ENCODE results near the gene AQP4. TPM values are rescaled to one million over a fixed set of nuclear protein-coding genes. Genes with fewer than 3 reads are reported as not detected.

Gene AQP4
- total RNA-seq, 2 experiments from 2014 or later, result not detected

DNA sequence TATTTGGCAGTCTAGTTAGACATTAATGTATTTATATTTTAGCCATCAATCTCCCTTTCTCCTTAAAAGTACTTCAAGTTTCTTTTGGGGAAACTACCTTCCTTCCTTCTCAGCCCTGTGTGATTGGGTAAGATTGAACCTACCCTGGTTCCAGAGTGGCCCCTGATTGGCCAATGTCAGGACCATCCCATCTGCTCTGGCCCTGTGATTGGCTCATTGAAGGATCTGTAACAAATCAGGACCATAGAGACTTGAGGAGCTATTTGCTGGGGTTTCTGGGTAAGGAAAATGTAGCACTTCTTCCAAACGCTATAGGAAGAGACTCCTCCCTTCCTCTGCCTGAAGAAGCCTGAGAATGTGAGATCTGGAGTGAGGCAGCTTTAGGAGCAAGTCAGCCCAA lies 59.3 kb downstream of the AQP4 start:
- DNase-seq (ENCODE audit: low spot score), result no peak
- ChIA-PET POLR2A (no interaction called here), CTCF (ENCODE audit: unreplicated experiment) (no interaction called here)
- intact Hi-C loops (cut with micrococcal nuclease; ENCODE audit: unreplicated experiment), result loop anchor here (10.0 kb wide), 1 partner anchor 799 kb away; no protein-coding TSS in a partner anchor
- H3K4me3 ChIP-seq (ENCODE audit: low read depth, low read length, poor library complexity, severe bottlenecking), result no peak overlapping the region
- H3K4me1 ChIP-seq (ENCODE audit: insufficient read depth, low read length, poor library complexity, severe bottlenecking), result no peaks in the 10 kb centered on the region
- H3K27ac ChIP-seq (ENCODE audit: low read depth, low read length, poor library complexity, severe bottlenecking), result no peak overlapping the region
- BruUV-seq (replicated peaks), result no TSS peak
- H3K4me2 ChIP-seq (ENCODE audit: low read length), result no peak overlapping the region
- no peak overlapping the region for H2AFZ ChIP-seq (ENCODE audit: low read length)
- TF ChIP-seq EZH2phosphoT487 (IDR thresholded peaks at IDR 0.05; ENCODE audit: borderline replicate concordance, low read depth, low read length), result no peak
- TF ChIP-seq, protein P1, sequence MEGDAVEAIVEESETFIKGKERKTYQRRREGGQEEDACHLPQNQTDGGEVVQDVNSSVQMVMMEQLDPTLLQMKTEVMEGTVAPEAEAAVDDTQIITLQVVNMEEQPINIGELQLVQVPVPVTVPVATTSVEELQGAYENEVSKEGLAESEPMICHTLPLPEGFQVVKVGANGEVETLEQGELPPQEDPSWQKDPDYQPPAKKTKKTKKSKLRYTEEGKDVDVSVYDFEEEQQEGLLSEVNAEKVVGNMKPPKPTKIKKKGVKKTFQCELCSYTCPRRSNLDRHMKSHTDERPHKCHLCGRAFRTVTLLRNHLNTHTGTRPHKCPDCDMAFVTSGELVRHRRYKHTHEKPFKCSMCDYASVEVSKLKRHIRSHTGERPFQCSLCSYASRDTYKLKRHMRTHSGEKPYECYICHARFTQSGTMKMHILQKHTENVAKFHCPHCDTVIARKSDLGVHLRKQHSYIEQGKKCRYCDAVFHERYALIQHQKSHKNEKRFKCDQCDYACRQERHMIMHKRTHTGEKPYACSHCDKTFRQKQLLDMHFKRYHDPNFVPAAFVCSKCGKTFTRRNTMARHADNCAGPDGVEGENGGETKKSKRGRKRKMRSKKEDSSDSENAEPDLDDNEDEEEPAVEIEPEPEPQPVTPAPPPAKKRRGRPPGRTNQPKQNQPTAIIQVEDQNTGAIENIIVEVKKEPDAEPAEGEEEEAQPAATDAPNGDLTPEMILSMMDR (conservative IDR thresholded peaks at IDR 0.05; ENCODE audit: low read length), result no peak
- no peaks in the 10 kb centered on the region for H3K9me3 ChIP-seq (ENCODE audit: low read length)
- H3K79me2 ChIP-seq (ENCODE audit: insufficient read depth, low read depth, low read length), result no peaks in the 10 kb centered on the region
- H3K9me2 ChIP-seq (ENCODE audit: insufficient read depth, low read length), result no peaks in the 10 kb centered on the region
- H3K36me3 ChIP-seq (ENCODE audit: insufficient read depth, low read length), result no peaks in the 10 kb centered on the region
- no peaks in the 10 kb centered on the region for H4K20me1 ChIP-seq (ENCODE audit: insufficient read depth, low read length)

GRCh38 chr18:26804519-26804918 lies 61.0 kb downstream of the AQP4 start:
- no TSS peak for BruUV-seq (replicated peaks)
- H3K9me2 ChIP-seq (ENCODE audit: insufficient read depth, low read length), result no peaks in the 10 kb centered on the region
- CTCF ChIA-PET (ENCODE audit: unreplicated experiment), result no interaction called here

GRCh38 chr18:26803643-26804042 lies 61.9 kb downstream of the AQP4 start:
- Histone ChIP-seq H3K4me3 (ENCODE audit: low read depth, low read length, poor library complexity, severe bottlenecking) (no peak overlapping the region), H3K79me2 (ENCODE audit: insufficient read depth, low read depth, low read length) (no peaks in the 10 kb centered on the region), H4K20me1 (ENCODE audit: insufficient read depth, low read length) (no peaks in the 10 kb centered on the region), H3K27ac (ENCODE audit: low read depth, low read length, poor library complexity, severe bottlenecking) (no peak overlapping the region), H3K4me2 (ENCODE audit: low read length) (no peak overlapping the region), H3K9me3 (ENCODE audit: low read length) (peaks cover 6% of the 10 kb centered on the region; the same call in 1 of the 2 replicates), H3K36me3 (ENCODE audit: insufficient read depth, low read length) (no peaks in the 10 kb centered on the region), H2AFZ (ENCODE audit: low read length) (no peak overlapping the region), H3K4me1 (ENCODE audit: insufficient read depth, low read length, poor library complexity, severe bottlenecking) (no peaks in the 10 kb centered on the region), H3K9me2 (ENCODE audit: insufficient read depth, low read length) (no peaks in the 10 kb centered on the region)
- no peak for TF ChIP-seq EZH2phosphoT487 (IDR thresholded peaks at IDR 0.05; ENCODE audit: borderline replicate concordance, low read depth, low read length)
- TF ChIP-seq, protein P1 (conservative IDR thresholded peaks at IDR 0.05; ENCODE audit: low read length), result peak; percentile 57
- CTCF ChIA-PET (ENCODE audit: unreplicated experiment), result no interaction called here
- intact Hi-C loops (cut with micrococcal nuclease; ENCODE audit: unreplicated experiment), result loop anchor here (2.0 to 10.0 kb wide), 2 partner anchors 201 to 801 kb away; no protein-coding TSS in a partner anchor
- peak; percentile 14 for DNase-seq (ENCODE audit: low spot score)
- POLR2A ChIA-PET, result no interaction called here
- no TSS peak for BruUV-seq (replicated peaks)

More at GRCh38 chr18:26804519-26804918, 61.0 kb downstream of the AQP4 start:
- Histone ChIP-seq H3K79me2 (ENCODE audit: insufficient read depth, low read depth, low read length) (no peaks in the 10 kb centered on the region), H3K4me3 (ENCODE audit: low read depth, low read length, poor library complexity, severe bottlenecking) (no peak overlapping the region), H3K9me3 (ENCODE audit: low read length) (peaks cover 5% of the 10 kb centered on the region; the same call in 1 of the 2 replicates), H3K4me2 (ENCODE audit: low read length) (no peak overlapping the region), H2AFZ (ENCODE audit: low read length) (no peak overlapping the region), H3K4me1 (ENCODE audit: insufficient read depth, low read length, poor library complexity, severe bottlenecking) (no peaks in the 10 kb centered on the region), H4K20me1 (ENCODE audit: insufficient read depth, low read length) (no peaks in the 10 kb centered on the region), H3K36me3 (ENCODE audit: insufficient read depth, low read length) (no peaks in the 10 kb centered on the region), H3K27ac (ENCODE audit: low read depth, low read length, poor library complexity, severe bottlenecking) (no peak overlapping the region)
- TF ChIP-seq, protein P1 (conservative IDR thresholded peaks at IDR 0.05; ENCODE audit: low read length), result peak; percentile 57
- no peak for TF ChIP-seq EZH2phosphoT487 (IDR thresholded peaks at IDR 0.05; ENCODE audit: borderline replicate concordance, low read depth, low read length)
- POLR2A ChIA-PET, result interaction anchor here (1.9 kb wide), 1 partner anchor 14 kb away, joined by 4 read pairs; no protein-coding TSS in a partner anchor
- no peak for DNase-seq (ENCODE audit: low spot score)
- intact Hi-C loops (cut with micrococcal nuclease; ENCODE audit: unreplicated experiment), result loop anchor here (10.0 kb wide), 1 partner anchor 800 kb away; no protein-coding TSS in a partner anchor

Measured in OCI-LY7 (cell line).